ELF-1 (cell line): ENCODE data around the gene KIF21B.
"Not testable (repeated sequence)": the region's sequence is repeated elsewhere in the genome, so short reads cannot be mapped to it uniquely, and the experiment has no call there.

Source experiments
- DNase-seq: peaks from one replicate; pipeline ENCODE4 v3.0.0-alpha.2; 2016; ENCODE audit warnings: low read depth, low spot score

Gene KIF21B

DNA sequence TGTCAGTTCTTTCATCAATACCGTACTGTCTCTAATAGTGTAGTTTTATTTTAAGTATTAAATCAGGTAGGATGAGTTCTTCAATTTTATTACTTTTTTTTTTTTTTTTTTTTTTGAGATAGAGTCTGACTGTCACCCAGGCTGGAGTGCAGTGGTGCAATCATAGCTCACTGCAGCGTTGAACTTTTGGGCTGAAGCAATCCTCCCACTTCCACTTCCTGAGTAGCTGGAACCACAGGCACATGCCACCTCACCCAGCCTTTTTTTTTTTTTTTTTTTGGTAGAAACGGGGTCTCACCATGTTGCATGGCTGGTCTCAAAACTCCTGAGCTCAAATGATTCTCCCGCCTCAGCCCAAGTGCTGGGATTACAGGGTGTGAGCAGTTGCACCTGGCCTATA, 84.6 kb downstream of the KIF21B start:
- DNase-seq = no peak

DNA sequence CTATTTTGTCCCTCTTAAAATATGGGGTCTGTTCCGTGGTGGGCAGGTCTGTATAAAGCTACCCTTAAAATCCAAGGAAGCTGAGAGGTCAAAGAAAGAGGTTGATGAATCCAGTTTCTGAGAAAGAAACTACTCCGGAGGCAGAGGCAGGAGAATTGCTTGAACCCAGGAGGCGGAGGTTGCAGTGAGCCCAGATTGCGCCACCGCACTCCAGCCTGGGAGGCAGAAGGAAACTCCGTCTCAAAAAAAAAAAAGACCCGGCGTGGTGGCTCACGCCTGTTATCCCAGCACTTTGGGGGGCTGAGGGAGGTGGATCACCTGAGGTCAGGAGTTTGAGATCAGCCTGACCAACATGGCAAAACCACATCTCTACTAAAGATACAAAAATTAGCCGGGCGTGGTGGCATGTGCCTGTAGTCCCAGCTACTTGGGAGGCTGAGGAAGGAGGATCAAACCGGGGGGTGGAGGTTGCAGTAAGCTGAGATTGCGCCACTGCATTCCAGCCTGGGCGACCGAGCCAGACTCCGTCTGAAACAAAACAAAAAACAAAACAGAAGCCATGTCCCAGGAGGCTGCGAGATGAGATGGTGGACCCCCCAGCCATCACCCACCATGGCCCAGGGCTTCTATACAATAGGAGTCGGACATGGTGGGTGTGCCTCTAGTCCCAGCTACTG, 88.1 kb downstream of the KIF21B start:
- DNase-seq = not testable (repeated sequence)

DNA sequence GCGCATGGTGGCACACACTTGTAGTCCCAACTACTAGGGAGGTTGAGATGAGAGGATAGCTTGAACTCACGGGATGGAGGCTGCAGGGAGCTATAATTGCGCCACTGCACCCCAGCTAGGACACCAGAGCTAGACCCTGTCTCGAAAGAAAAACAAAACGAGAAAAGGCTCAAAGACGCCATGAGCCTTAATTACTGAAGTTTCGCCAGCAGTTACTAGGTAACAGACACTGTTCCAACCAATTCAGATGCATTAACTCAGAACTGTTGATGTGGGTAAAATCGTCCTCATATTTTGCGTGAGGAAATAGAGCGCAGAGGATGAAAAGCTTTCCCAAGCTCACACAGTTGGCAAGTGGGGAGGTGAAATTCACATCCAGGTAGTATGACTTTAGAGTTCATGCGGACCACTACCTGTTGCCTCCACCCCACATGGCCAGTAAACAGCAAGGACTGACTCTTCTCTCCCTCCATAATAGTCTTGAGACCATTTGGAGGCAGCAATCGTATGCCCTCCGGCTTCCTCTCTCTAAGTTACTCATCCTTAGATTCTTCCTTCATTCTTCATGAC, 88.8 kb downstream of the KIF21B start:
- no peak for DNase-seq

DNA sequence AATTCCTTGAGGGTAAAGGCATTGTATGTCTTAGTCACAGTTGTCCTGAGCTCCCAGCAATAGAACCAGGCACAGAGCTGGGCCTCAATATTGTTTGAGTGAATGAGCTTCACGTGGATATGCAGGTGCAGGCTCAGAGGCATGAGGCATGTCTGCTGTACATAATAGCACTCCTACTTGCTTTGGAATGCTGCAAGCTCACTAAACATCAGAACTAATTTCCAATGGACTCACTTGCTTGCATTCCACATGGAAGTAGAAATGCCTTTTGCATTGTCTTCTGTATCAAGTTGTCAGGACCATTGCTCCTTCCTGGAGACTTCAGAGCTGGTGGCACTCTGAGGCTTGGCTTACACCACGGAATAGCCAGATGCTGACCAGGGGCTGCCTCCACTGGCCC, 91.7 kb downstream of the KIF21B start:
- DNase-seq = no peak

DNA sequence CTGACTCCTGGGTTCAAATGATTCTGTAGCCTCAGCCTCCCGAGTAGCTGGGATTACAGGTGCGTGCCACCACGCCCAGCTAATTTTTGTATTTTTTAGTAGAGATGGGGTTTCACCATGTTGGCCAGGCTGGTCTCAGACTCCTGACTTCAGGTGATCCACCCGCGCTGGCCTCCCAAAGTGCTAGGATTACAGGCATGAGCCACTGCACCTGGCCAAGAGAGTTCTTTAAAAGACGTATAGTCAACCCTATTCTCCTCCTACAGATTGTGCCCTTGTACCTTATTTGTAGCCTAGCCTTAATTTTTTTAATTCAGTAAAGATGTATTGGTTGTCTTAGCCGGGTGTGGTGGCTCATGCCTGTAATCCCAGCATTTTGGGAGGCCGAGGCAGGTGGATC, 93.2 kb downstream of the KIF21B start:
- DNase-seq = not testable (repeated sequence)

DNA sequence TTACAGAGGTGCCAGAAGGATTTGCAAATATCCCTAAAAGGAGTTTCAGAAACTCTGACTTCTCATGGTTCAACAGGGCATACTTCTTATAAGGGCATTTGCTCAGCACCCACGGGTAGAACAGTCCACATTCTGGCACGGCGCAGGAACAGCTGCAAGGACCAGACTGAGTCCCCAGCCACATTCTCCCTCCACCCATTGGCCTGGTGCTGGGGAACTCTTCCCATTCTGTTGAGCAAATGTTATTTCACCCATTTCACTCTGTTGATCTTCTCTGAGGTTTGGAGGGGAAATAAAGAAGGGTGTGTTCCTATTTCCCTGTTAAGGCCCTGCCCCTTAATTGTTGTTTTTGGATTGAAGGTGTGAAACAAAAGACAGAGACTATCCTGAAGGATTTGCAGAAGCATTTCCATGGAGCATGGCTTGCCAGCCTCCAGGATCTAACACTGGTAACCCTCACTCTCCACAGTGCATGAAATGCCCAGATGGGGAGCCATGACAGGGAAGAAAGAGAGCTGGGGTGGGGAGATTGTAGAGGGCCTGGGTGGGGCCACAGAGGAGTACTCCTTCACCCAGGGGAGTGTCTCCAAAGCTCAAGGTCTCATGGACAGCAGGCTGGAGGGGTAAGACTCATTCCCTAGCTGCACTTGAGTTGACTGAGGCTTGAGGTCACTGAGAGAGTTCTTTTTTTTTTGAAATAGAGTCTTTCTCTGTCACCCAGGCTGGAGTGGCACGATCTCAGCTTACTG, 93.8 kb downstream of the KIF21B start:
- no peak for DNase-seq

DNA sequence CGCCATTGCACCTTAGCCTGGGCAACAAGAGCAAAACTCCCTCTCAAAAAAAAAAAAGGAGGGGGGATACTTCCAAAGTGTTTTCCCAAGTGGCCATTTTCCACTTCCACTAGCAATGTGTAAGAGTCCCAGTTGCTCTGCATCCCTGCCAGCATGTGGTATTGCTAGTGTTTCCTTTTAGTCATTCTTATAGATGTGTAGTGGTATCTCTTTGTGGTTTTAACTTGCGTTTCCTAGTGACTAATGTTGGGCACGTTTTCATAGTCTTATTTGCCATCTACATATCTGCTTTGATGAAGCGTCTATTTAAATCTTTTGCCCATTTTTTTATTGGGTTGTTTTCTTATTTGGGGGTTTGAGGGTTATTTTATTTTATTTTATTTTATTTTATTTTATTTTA, 97.7 kb downstream of the KIF21B start:
- DNase-seq = no peak

DNA sequence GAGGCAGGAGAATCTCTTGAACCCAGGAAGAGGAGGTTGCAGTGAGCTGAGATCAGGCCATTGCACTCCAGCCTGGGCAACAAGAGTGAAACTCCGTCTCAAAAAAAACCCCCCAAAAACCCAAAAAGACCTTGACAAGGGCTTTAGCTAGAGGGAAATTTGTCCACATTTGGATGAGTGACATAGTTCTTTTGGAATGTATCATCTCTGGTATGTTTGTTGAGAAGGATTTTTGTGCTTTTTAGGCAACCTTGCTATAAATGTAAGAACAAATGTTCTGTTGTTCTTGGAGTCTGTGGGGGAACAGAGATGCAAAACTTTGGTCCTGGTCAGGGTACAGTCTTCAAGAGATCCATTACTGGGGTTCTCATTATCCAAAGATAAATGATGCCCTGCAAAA, 99.9 kb downstream of the KIF21B start:
- DNase-seq = no peak

DNA sequence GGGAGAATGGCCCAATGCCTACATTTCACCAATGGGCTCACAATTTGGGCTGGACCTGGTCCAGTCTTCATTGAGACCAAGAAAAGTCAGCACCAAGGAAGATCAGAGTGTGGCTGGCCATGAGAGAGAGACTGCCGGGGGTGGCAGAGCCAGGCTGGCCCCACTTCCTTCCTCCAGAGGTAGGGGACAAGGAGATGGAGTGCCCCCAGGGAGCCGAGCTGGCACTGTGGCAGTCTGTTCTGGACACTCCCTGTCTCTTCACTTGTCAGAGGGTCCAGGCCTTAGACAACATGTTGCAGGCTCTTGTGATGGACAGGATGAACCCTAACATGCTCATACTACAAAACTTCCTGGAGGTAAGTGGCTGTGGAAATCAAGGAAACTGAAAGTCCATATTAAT, 101.1 kb downstream of the KIF21B start:
- no peak for DNase-seq

DNA sequence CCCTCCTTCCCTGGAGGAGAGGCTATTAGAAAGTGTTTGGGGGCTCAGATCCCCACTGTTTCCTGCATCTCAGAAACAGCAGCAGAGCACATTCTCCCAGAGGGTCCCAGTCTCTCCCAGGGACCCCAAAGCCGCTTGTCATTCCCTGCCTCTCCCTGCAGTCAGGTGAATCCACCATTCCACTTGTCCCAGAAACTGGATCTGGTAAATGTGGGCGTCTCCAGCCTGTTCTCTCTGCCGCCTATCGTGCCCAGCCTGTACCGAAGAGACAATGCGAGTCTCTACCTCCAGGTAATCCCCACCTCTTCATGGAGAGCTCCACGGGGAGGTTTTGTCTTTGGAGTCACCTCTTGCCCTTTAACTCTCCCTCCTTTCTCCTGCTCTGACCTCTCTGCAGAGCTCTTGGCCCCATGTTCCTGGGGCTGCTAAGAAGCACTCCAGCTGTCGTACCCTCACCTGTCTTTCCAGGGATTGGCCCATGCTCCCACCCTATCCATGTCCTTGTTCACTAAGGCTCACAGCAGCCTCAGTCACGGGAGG, 101.9 kb downstream of the KIF21B start:
- no peak for DNase-seq
